GM23338 (cell line): ENCODE data around the gene TAF1A.

Experiments
- CREB1 ChIP-seq: fragments of 250-450 bp; sonication (Bioruptor Pico); IDR thresholded peaks from 2 replicates; pipeline ENCODE4 v1.5.0; 2020; ENCODE audit warnings: low read depth, mild to moderate bottlenecking, moderate library complexity
- EZH2 ChIP-seq: fragments of 200-600 bp; sonication (generic); IDR thresholded peaks from one replicate; pipeline ENCODE4 v1.8.0; 2017; ENCODE audit warnings: antibody characterized with exemption, mild to moderate bottlenecking, low read depth; ENCODE audit not compliant: unreplicated experiment
- EZH2phosphoT487 ChIP-seq: fragments of 200-600 bp; sonication (generic); IDR thresholded peaks from one replicate; pipeline ENCODE4 v1.8.1; 2018; ENCODE audit warnings: antibody characterized with exemption; ENCODE audit not compliant: unreplicated experiment
- JUNB ChIP-seq: IDR thresholded peaks from one replicate; pipeline ENCODE4 v1.6.1; 2016; ENCODE audit warnings: antibody characterized with exemption; ENCODE audit not compliant: unreplicated experiment
- NANOG ChIP-seq: IDR thresholded peaks from 2 replicates; pipeline ENCODE4 v1.6.1; 2016; ENCODE audit warnings: antibody characterized with exemption, borderline replicate concordance
- POLR2AphosphoS5 ChIP-seq: IDR thresholded peaks from 2 replicates; pipeline ENCODE4 v1.6.1; 2016; ENCODE audit warnings: antibody characterized with exemption, low read depth
- REST ChIP-seq: IDR thresholded peaks from one replicate; pipeline ENCODE4 v1.6.1; 2018; ENCODE audit warnings: antibody characterized with exemption; ENCODE audit not compliant: unreplicated experiment
- STAT1 ChIP-seq: IDR thresholded peaks from one replicate; pipeline ENCODE4 v1.6.1; 2016; ENCODE audit warnings: antibody characterized with exemption; ENCODE audit not compliant: unreplicated experiment
- ZNF114 ChIP-seq: fragments of 250-450 bp; sonication (Bioruptor Pico); IDR thresholded peaks from 2 replicates; pipeline ENCODE4 v1.5.0; 2020; ENCODE audit warnings: mild to moderate bottlenecking, moderate library complexity
- TF ChIP-seq, protein P1 (sequence below), 2 experiments: fragments of 200-600 bp in 1 of 2; sonication (generic) in 1 of 2; conservative IDR thresholded peaks; 2 replicates each; pipeline versions ENCODE4 v1.5.1 to v1.6.1; 2016 to 2017; ENCODE audit warnings: antibody characterized with exemption in 2 of 2, low read depth in 2 of 2, mild to moderate bottlenecking in 2 of 2, moderate library complexity in 1 of 2
- TF ChIP-seq, protein P2 (sequence below): fragments of 250-450 bp; sonication (Bioruptor Pico); IDR thresholded peaks from 2 replicates; pipeline ENCODE4 v1.5.0; 2020; ENCODE audit warnings: mild to moderate bottlenecking, moderate library complexity
- TF ChIP-seq, protein P3 (sequence below): IDR thresholded peaks from 2 replicates; pipeline ENCODE4 v1.6.1; 2016; ENCODE audit warnings: antibody characterized with exemption

- TF ChIP-seq, protein P1, sequence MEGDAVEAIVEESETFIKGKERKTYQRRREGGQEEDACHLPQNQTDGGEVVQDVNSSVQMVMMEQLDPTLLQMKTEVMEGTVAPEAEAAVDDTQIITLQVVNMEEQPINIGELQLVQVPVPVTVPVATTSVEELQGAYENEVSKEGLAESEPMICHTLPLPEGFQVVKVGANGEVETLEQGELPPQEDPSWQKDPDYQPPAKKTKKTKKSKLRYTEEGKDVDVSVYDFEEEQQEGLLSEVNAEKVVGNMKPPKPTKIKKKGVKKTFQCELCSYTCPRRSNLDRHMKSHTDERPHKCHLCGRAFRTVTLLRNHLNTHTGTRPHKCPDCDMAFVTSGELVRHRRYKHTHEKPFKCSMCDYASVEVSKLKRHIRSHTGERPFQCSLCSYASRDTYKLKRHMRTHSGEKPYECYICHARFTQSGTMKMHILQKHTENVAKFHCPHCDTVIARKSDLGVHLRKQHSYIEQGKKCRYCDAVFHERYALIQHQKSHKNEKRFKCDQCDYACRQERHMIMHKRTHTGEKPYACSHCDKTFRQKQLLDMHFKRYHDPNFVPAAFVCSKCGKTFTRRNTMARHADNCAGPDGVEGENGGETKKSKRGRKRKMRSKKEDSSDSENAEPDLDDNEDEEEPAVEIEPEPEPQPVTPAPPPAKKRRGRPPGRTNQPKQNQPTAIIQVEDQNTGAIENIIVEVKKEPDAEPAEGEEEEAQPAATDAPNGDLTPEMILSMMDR (conservative IDR thresholded peaks at IDR 0.05; ENCODE audit: low read depth in 2 of 2) = no peak
- TF ChIP-seq EZH2 (no peak), POLR2AphosphoS5 (no peak), EZH2phosphoT487 (no peak), CREB1 (CRISPR knock-in tag) (no peak), REST (no peak), STAT1 (no peak), JUNB (no peak), NANOG (no peak), ZNF114 (no peak)
- TF ChIP-seq, protein P2, sequence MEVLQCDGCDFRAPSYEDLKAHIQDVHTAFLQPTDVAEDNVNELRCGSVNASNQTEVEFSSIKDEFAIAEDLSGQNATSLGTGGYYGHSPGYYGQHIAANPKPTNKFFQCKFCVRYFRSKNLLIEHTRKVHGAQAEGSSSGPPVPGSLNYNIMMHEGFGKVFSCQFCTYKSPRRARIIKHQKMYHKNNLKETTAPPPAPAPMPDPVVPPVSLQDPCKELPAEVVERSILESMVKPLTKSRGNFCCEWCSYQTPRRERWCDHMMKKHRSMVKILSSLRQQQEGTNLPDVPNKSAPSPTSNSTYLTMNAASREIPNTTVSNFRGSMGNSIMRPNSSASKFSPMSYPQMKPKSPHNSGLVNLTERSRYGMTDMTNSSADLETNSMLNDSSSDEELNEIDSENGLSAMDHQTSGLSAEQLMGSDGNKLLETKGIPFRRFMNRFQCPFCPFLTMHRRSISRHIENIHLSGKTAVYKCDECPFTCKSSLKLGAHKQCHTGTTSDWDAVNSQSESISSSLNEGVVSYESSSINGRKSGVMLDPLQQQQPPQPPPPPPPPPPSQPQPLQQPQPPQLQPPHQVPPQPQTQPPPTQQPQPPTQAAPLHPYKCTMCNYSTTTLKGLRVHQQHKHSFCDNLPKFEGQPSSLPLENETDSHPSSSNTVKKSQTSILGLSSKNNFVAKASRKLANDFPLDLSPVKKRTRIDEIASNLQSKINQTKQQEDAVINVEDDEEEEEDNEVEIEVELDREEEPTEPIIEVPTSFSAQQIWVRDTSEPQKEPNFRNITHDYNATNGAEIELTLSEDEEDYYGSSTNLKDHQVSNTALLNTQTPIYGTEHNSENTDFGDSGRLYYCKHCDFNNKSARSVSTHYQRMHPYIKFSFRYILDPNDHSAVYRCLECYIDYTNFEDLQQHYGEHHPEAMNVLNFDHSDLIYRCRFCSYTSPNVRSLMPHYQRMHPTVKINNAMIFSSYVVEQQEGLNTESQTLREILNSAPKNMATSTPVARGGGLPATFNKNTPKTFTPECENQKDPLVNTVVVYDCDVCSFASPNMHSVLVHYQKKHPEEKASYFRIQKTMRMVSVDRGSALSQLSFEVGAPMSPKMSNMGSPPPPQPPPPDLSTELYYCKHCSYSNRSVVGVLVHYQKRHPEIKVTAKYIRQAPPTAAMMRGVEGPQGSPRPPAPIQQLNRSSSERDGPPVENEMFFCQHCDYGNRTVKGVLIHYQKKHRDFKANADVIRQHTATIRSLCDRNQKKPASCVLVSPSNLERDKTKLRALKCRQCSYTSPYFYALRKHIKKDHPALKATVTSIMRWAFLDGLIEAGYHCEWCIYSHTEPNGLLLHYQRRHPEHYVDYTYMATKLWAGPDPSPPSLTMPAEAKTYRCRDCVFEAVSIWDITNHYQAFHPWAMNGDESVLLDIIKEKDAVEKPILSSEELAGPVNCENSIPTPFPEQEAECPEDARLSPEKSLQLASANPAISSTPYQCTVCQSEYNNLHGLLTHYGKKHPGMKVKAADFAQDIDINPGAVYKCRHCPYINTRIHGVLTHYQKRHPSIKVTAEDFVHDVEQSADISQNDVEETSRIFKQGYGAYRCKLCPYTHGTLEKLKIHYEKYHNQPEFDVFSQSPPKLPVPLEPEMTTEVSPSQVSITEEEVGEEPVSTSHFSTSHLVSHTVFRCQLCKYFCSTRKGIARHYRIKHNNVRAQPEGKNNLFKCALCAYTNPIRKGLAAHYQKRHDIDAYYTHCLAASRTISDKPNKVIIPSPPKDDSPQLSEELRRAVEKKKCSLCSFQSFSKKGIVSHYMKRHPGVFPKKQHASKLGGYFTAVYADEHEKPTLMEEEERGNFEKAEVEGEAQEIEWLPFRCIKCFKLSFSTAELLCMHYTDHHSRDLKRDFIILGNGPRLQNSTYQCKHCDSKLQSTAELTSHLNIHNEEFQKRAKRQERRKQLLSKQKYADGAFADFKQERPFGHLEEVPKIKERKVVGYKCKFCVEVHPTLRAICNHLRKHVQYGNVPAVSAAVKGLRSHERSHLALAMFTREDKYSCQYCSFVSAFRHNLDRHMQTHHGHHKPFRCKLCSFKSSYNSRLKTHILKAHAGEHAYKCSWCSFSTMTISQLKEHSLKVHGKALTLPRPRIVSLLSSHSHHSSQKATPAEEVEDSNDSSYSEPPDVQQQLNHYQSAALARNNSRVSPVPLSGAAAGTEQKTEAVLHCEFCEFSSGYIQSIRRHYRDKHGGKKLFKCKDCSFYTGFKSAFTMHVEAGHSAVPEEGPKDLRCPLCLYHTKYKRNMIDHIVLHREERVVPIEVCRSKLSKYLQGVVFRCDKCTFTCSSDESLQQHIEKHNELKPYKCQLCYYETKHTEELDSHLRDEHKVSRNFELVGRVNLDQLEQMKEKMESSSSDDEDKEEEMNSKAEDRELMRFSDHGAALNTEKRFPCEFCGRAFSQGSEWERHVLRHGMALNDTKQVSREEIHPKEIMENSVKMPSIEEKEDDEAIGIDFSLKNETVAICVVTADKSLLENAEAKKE (CRISPR knock-in tag) = no peak
- TF ChIP-seq, protein P3, sequence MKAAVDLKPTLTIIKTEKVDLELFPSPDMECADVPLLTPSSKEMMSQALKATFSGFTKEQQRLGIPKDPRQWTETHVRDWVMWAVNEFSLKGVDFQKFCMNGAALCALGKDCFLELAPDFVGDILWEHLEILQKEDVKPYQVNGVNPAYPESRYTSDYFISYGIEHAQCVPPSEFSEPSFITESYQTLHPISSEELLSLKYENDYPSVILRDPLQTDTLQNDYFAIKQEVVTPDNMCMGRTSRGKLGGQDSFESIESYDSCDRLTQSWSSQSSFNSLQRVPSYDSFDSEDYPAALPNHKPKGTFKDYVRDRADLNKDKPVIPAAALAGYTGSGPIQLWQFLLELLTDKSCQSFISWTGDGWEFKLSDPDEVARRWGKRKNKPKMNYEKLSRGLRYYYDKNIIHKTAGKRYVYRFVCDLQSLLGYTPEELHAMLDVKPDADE = no peak
These were observed 18.9 kb downstream of the TAF1A start for GRCh38 chr1:222570837-222571236.
